NCI-H128 (cell line): ENCODE measurements around the gene TNC.
"Not testable (repeated sequence)": the region's sequence is repeated elsewhere in the genome, so short reads cannot be mapped to it uniquely, and the experiment has no call there.

Experiments
- DNase-seq: peaks from one replicate; lab custom pipeline; 2025; ENCODE audit not compliant: unreplicated experiment; lab: John Stamatoyannopoulos, UW

TNC gene

DNA sequence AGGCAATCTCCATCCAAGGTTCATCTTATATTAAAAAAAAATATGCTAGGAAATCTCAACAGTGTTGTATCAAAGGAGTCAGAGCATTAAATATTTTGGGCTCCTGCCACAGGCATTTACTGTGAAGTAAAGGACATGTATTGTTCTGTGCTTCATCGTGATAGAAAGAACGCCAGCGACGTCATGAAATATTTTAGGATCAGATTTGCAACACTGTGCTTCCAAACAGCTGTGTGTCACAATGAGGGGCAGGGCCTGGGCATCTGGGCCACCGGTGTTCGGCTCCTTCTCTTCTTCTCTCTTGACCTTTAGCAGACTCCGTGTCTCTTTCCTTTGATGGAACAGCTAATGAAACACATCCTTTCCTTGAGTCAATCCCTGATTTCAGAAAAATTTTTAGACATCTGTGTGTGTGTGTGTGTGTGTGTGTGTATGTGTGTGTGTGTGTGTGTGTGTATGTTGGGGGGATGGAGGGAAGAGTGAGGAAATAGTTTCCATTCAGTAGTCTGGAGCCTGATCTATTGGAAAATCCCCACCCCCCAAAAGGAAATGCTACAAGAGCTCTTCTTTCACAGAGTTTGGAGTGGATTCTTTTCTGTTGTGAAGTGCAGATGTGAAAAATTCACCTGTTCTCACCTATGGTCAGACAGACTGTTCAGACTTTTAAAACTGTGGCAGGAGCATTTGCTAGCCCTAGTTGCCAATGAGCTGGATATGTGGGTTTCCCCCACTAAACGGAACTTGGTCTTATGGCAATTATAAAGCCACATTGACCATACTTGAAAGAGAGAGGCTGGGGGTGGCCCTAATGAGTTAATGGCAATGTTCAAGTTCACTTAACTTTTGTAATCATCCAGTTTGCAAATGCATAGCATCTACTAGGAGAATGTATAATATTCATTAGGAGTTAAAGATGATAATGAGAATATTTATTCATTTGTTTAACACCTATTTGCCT, 18.1 kb upstream of the TNC start:
- DNase-seq = no peak

DNA sequence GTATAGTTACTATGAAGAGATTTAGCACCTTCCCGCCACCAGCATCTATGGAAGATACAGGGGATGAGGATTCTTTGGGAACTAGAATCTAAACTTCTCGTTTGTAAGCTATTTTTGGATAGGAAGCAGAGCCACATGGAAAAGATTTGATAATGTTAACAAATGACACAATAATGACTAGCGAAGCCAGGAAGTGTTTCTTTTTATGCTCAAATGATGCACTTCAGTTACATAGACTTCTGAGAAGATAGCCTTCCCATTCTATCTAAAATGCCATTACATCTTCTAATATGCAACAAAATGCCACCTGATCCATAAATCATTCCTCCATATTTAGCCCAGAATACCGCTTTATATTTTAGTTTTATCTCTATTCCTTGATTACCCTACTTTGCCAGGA, 17.0 kb upstream of the TNC start:
- no peak for DNase-seq

DNA sequence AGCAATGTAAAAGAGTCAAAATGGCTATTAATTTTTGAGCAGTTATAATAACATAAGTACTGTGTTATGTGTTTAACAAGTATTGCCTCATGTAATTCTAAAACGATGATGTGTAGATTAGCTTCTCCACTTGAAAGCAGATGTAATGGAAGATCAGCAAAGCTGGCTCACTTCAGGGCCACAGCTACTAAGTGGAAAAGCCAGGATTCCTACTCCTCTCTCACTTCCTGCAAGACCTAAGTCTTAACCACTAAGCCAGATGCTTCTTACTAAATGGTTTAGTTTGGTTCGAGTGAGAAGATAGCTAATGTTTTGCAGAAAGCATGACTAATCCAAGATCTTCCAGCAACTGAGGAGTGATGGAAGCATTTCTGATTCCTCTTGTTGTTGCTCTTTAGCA, 15.7 kb upstream of the TNC start:
- no peak for DNase-seq

DNA sequence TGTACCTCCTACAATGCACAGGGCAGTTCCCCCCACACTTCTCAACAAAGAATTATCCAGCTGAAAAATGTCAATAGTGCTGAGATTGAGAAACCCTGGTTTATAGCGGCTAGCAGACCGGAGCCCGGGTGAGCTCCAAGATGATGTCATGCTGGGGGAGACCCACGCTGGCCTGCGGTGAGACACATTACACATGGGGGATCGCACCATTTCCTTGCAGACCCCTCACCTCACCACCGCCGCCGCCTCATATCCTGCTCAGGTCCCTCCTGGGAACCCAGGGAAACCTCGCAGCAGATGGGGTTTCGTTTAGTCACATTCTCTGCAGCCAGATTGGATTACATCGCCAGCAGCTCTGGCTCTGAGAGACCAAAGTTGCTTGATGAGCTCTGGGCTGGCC, 14.7 kb upstream of the TNC start:
- DNase-seq = no peak

DNA sequence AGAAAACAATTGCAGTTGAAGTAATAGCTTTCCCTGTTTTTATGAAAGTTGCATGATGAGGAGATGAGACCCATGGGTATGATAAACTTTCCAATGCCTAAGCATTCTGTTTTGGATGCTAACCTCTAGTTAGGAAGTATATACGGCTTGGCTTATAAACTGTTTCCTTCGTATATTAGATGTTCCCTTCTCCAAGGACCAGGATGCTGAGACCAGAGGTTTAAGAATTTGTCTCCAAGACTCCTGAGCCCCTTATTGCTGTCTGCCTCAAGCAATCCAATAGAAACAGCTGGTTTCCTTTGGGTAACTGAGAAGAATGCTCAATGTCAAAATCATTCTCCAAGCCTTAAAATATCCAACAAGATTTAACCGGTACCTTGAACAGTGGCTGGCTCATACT, 12.2 kb upstream of the TNC start:
- no peak for DNase-seq

DNA sequence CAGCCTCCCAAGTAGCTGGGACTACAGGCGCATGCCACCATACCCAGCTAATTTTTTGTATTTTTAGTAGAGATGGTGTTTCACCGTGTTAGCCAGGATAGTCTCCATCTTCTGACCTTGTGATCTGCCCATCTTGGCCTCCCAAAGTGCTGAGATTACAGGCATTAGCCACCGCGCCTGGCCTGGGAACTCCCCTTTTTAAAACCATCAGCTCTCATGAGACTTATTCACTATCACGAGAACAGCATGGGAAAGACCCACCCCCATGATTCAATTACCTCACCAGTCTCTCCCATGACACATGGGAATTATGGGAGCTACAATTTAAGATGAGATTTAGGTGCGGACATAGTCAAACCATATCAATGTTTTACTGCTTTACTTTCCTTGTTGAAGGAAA, 10.8 kb upstream of the TNC start:
- DNase-seq = not testable (repeated sequence)

DNA sequence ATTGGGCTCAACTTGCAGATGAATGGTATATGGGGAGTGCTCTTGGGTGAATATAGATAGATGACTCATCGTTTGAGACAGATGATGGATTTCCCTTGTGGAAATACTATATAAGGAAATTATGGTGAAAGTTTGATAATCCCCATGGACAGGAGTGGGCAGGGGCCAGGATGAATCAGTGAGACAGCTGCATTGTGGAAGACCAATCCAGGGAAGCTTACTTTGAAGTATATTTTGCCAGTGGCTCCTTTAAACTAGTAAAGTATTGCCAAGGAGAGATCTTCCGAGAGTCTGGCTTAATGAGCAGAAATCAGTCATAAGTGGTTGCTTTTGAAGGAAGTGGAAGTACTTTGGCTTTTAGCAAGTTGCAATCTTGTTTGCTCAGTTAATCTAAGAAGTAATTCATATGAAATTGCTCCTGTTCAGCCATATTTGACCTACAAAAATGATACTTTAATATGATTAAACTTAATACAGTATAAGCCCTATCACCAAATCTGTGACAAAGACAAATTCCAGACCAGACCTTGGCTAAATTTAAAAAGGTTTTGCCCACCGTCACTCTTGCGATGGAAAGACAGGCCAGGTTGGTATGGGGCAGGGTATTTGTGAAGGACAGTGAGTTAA, 9.3 kb upstream of the TNC start:
- DNase-seq = no peak

DNA sequence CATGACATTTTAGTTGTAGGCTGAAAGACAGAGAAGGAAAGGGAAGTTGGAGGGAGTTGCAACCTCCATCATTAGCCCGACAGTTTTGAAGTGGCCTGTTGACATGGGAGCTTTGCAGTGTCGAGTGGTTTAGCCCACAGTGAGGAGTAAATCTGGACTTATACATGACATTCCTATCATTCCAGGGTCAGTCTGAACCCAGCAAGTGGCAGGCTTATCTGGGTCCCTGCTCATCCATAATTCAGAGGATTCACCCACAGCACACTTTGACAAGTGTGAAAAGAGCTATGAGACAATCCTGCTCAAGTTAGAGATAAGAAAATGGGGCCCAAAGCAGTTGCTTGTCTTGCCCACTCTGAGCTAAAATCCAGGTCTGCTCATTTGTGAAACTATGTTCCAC, 8.4 kb upstream of the TNC start:
- no peak for DNase-seq

DNA sequence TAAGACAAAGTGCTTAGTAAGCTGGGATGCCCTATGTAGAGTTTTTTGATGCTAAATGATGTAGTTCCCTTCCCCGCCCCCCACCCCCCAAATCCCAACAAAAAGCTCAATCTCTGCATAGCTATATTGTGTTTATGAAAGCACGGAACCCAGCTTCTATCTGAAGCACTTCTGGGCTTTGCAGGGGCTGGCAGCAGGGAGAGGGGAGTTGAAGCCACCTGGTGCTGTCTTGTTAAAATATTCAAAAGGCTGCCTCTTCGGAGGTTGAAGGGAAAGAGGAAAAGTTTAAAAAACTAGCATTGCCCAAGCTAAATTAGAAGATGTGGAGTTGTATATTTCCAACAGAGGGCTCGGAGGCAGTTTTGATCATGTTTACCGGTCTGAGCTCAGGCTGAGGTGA, 5.0 kb upstream of the TNC start:
- DNase-seq = no peak

DNA sequence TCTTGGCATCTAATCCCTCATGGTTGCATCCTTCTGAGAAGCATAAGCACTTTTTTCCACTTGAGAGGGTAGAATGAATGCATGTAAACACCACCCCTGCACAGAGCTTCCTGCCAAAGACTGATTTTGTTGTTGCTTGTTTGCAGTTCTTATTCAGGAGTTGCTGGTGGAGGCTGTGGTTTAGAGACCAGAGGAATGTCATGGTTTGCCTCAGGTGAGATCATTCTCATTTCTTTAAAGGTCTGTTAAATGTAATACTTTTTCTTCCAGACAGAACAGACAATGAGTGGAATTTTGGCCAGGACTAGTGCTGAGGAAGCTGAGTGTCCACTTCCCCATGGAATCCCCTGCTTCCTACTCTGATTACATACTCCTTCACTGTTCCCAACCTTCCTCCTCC, 3.2 kb upstream of the TNC start:
- DNase-seq = no peak

DNA sequence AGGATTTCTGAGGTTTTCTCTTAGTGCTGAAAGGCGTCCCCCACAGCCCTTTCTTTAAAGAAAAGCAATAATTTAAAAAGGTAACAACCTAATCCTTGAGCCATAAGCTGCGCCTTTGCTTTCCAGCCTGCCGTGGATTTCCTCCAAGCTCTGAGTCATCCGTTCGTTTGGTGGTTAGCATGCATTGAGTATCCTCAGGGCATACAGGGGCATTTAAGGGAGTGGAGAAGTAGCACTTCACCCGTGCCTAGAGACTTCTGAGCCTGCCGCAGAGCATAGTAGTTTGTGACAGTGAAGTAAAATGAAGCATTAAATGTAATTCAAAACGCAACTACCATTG, 892 bp upstream of the TNC start:
- peak; percentile 29 for DNase-seq

DNA sequence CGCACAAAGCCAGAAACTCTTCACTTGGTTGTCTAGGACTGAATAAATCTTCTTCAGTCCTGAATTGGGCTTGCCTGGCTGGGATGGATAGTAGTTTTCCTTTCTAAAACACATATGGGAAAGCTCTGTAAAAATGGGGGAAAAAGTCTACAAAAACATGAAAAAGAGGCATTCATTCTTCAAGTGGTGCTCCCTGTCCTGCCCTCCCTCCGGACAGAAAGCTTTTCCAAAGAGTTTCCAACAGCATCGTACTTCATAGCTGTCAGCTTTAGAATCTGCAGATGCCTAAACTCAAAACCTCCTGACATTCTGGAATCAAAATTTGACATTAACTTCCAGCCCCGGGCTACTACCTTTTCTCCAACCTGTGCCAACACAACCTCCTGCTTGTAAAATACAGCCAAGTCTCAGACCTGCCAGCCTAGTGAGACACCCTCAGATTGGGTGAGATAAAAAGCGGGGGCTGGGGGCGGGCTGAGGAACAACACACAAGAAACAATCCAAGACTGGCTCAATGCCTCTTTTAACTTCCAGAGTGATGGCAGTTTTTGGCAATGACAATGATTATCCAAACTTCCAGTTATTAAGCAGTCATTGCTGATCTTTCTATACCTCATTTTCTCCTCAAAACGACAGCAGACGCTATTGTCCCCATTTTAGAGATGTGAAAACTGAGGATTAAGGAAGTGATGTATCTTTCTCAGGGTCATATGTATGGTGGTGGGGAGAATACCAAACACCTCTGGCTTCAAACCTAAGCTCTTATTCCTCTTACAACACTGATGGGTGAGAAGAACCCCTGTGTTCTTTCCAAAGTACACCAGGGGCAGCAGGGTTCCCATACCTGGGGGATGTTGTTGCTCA, 1.3 kb downstream of the TNC start:
- no peak for DNase-seq

DNA sequence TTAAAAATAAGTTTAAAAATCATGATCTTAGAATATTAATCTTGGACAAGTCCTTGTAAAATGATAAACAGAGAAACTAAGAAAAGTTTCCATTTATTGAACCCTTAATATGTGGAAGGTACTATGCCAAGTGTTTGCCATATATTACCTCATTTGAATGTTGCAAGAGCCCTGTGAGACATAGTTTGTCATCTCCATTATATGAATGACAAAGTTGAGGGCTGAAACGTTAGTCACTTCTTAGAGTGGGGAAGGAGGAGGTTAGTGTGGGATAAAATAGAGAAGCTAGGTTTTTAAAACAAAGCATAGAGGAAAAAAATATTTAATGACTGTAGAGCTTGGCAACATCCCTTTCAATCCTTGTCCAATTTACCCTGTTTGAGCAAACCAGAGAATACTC, 2.0 kb downstream of the TNC start:
- no peak for DNase-seq

DNA sequence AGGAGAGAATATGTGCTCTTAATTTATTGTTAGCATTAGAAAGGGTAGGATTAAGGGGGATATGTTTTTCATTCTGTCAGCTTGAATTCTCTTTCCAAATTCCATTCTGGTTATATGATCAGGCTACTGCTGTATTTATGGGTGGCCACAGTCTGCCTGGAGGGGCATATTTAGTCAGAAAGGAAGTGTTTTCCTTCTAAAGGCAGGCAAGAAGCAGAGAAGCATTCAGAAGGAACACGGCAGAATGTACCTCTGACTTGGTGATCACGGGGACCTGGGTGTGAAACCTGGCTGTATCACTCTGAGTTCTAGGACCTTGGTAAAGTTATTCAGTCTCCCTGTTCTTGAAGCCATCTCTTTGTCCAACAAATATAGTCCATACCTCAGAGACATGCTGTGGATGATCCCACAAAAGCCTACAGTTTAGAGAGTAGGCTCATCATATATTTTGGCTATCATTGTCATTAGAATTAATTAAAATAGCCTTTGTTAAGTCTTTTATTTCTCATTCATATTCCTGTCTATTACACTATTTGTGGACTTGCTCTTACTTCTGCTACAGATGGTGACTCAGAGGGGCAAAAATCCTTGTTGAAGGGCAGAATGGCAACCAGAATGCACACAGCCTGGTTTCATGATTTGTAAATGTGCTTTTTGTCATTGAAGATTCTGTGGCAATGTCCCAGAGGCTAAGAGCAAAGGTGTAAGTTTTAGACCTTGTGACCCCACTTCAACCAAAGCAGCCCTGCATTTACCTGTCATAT, 2.7 kb downstream of the TNC start:
- DNase-seq = no peak

DNA sequence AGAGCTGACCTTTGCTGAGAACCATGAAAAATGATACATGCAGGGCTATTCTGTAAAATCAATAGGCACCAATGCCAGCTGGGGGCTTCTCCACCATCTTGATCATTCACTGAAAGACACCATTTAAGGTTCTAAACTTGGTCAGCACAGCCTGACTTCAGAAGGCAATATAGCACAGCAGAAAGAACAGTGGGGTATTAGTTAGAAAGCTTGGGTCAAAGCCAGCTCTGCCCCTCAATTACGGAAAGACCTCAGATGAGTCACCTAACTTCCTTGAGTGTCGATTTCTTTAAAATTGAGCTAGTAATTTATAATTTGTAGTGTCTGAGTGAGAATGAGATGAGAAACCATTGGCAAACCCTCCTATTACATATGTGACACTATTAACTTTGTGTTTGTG, 3.4 kb downstream of the TNC start:
- DNase-seq = no peak

DNA sequence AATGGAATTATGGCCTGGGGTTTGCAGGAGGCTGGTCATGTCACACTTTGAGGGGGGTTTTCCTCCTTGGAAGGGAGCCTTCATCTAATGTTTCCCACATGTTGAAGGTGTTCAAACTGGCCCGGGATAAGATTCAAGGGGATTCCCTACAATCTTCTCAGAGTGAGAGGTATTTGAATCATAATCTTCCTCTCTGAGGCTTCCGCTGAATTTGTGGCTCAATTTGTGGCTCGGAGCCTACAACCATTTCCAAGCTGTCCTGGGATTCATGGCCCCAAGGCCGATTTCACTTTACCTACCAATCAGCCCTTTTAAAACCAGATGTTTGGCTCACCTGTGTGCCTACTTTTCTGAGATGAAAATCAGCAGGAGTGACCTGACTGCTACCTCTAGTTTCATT, 3.9 kb downstream of the TNC start:
- no peak for DNase-seq

DNA sequence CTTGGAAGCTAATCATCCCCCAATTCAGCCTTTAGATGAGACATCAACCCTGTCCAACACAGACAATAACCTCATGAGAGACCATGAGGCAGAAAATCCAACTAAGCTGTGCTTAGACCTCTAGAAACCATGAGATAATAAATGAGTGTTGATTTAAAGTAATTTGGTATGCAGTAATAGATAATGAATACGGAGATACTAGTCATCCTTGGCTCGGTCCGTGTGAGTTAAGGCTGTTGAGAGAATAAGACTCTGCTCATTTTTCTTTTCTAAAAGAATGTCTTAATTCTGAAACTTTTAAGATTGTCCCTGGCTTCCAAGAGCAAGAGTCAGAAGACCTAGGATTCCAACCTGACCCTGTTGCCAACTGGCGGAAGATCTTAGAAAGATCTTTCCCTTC, 6.1 kb downstream of the TNC start:
- no peak for DNase-seq

DNA sequence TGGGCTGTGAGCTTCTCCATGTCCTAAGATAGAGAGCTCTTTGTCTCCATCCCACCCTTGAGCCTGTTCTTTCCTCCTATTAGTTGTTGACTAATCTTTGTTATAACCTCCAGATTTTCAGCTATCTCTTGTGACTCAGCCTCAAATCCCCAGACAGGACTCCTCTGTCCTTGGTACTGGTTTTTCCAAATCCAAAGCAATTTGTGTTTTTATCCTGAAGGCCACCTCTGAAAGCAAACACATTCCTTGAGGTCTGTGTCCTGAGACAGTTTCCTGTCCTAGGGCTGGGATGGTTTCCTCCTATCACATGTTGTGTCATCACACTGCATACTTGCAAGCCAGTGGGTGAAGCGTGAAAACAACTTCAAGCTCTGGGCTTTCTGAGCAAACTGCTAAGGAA, 8.5 kb downstream of the TNC start:
- no peak for DNase-seq

DNA sequence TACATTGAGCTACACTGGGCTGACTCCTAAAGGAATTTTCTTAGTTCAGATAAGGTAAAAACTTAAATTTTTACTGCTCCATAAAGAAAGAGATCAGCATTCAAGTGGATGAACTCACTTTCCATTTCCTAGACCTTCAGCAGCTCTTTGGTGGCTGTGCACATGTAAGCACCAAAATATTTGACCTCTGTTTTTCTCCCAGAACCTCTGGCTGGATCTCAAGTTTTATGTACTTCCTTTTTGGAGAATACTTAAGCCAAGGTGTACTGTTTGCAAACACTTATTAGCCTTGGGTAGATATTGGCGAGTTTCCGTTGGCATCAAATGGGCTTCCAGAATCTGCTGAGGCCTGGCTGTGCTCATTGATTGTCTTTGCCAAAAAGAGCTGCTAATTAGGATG, 10.3 kb downstream of the TNC start:
- DNase-seq = no peak

DNA sequence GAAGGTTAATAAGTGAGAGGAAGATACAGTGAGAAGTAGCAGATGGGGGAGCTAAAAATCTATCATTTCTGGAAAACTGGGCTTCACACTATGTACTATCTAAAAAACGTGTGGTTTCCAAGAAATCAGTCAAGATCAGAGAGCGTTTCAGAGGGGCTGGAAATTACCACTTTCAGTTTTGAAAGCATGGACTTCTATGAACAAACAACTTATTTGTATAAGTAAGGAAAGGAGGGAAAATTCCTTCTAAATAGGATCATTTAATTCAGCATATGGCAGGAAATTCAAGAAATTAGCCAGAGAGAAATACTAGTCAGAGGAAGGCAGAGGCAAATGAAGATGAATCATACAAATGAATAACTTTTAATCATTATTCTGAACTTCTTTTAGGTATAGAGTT, 11.3 kb downstream of the TNC start:
- DNase-seq = no peak

DNA sequence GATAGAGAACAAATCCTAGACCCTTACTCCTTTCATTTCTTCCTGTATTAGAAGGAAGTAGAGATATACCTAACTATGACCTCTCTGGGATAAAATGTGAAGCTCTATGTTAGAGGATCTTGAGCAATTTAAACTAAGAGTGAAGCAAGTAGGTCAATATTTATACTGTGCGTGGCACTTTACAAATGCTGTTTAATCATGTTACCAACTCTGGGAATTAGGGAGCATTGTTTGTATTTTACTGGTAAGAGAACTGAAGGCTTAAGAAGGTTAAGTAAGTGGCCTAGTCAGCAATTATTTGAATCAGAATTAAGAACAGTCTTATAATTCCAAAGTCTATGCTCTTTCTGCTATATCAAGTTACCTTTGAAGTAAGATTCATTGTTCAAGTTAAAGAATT, 12.0 kb downstream of the TNC start:
- DNase-seq = no peak
